ENCODE measurements around the gene NSUN6.

The NSUN6 gene

GRCh38 chr10:18675086-18675801 is 23.9 kb upstream of the NSUN6 start:
- H3K27me3 Mint-ChIP-seq (ENCODE audit: low read depth) = no peaks in the 10 kb centered on the region
- no peak overlapping the region for H3K27ac Mint-ChIP-seq
- no peak overlapping the region for H3K4me3 Mint-ChIP-seq
- no peaks in the 10 kb centered on the region for H3K9me3 Mint-ChIP-seq
- peaks cover 40% of the 10 kb centered on the region for H3K36me3 Mint-ChIP-seq (ENCODE audit: low read depth)
- DNase-seq (ENCODE audit: low spot score) = no peak
- peaks cover 2% of the 10 kb centered on the region for H3K4me1 Mint-ChIP-seq (ENCODE audit: low read depth)

DNA sequence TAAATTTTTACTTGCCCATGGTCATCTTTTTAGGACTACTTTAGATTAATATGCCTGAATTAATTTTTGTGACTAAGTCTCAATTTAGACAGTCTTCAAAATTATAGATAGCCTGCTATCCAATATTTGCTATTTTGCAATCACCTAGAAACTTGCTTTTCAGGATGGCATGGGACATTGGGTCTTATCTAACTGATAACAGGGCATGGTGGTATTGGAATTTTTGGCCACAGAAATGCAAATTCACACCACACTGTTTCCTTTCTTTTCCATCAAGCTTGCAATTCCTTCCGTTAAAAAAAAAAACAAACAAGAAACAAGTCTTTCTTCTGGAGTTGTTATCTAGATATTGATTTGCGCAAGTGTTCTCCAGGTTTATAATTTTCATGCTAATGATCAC is 16.6 kb upstream of the NSUN6 start:
- no peaks in the 10 kb centered on the region for H3K27me3 Mint-ChIP-seq (ENCODE audit: low read depth)
- no peaks in the 10 kb centered on the region for H3K9me3 Mint-ChIP-seq
- no peak overlapping the region for H3K4me3 Mint-ChIP-seq
- peaks cover 37% of the 10 kb centered on the region for H3K36me3 Mint-ChIP-seq (ENCODE audit: low read depth)
- no peak overlapping the region for H3K27ac Mint-ChIP-seq
- no peak for DNase-seq (ENCODE audit: low spot score)
- peaks cover 25% of the 10 kb centered on the region for H3K4me1 Mint-ChIP-seq (ENCODE audit: low read depth)

GRCh38 chr10:18666810-18667209 is 15.4 kb upstream of the NSUN6 start:
- peaks cover 40% of the 10 kb centered on the region for H3K36me3 Mint-ChIP-seq (ENCODE audit: low read depth)
- no peaks in the 10 kb centered on the region for H3K27me3 Mint-ChIP-seq (ENCODE audit: low read depth)
- no peak overlapping the region for H3K27ac Mint-ChIP-seq
- peaks cover 27% of the 10 kb centered on the region for H3K4me1 Mint-ChIP-seq (ENCODE audit: low read depth)
- no peak overlapping the region for H3K4me3 Mint-ChIP-seq
- no peaks in the 10 kb centered on the region for H3K9me3 Mint-ChIP-seq
- DNase-seq (ENCODE audit: low spot score) = no peak

DNA sequence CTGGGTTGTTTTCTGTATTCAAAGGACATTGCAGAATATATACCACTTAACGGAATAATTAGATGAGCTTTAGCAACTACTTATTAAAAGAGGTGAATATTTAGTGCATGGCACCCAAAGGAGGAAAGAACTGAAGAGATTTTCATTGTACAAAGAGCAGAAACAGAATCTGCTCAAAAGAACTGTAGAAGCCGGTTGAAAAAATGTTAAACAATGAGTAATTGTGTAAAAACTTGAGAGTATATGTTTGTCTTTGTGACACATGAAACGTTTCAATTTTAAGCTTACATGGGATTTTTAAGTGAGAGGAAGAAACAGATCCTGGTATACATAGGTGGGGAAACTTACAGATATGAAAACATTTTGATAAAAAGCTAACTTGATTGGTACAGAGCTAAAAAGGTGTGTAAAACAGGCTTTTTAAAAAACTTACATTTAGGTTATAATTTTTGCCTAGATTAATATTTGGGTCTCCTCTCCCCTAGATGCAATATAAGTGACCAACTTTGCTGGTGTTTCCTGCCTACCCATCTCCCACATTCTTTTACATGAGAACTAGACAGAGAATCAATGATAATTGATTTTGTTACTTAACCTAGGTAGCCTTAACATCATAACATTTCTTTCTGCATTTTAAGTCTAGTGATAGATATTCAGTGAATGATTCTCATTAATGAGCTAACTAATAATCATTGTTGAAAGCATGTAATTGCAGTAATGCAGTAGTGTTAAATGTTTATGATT is 14.6 kb upstream of the NSUN6 start:
- DNase-seq (ENCODE audit: low spot score) = no peak
- Mint-ChIP-seq H3K4me1 (ENCODE audit: low read depth) (peaks cover 35% of the 10 kb centered on the region), H3K4me3 (no peak overlapping the region), H3K27ac (peak overlapping the region; percentile 17), H3K36me3 (ENCODE audit: low read depth) (peaks cover 41% of the 10 kb centered on the region), H3K27me3 (ENCODE audit: low read depth) (no peaks in the 10 kb centered on the region), H3K9me3 (no peaks in the 10 kb centered on the region)

DNA sequence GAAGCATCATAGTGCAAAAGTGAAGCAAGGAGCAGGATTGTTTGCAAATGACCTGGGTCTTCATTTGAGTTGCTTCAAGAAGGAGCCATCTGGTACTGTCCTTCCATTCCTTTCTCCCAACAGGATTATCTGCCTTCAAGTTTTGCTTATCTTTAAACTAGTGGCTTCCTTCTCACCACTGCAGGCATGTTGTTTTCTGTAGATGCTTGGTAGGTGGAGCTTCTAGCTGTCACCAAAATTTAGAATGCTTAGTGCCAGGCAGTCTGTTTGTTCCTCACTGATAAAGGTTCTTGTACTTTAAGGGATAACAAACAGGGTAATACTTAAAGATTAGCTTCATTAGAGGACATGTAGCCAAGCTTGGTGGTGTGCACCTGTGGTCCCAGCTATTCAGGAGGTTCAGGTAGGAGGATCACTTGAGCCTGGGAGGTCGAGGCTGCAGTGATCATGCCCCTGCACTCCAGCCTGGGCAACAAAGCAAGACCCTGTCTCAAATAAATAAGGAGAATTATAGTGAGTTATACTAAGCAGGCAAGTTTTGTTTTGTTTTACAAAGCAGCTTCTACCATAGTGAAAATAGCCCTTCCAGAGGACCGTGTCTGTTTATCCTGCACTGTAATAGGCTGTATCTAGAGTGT is 13.6 kb upstream of the NSUN6 start:
- H3K27me3 Mint-ChIP-seq (ENCODE audit: low read depth) = no peaks in the 10 kb centered on the region
- no peak overlapping the region for H3K4me3 Mint-ChIP-seq
- no peak for DNase-seq (ENCODE audit: low spot score)
- peaks cover 35% of the 10 kb centered on the region for H3K4me1 Mint-ChIP-seq (ENCODE audit: low read depth)
- H3K9me3 Mint-ChIP-seq = no peaks in the 10 kb centered on the region
- H3K36me3 Mint-ChIP-seq (ENCODE audit: low read depth) = peaks cover 37% of the 10 kb centered on the region
- no peak overlapping the region for H3K27ac Mint-ChIP-seq

DNA sequence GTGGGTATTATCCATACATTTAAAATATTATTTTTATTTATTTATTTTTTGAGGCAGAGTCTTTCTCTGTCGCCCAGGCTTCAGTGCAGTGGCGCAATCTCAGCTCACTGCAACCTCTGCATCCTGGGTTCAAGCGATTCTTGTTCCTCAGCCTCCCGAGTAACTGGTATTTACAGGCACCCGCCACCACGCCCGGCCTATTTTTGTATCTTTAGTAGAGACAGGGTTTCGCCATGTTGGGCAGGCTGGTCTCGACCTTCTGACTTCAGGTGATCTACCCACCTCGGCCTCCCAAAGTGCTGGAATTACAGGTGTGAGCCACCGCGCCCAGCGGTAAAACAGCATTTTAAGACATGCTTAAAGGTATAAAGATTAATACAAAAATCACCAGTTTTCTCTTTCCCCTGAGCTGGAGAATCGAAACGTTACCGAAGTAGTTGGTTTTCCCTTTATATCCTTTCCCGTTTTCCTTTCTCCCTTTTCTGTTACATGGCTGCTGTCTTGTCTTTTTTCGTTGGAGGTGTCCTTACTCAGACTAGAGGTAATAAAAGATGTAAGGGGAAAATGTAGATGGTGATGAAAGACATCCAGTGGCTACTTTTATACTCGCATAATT is 9.5 kb upstream of the NSUN6 start:
- Mint-ChIP-seq H3K4me3 (peak overlapping the region; percentile 81), H3K9me3 (no peaks in the 10 kb centered on the region), H3K27me3 (ENCODE audit: low read depth) (no peaks in the 10 kb centered on the region), H3K27ac (peak overlapping the region; percentile 41), H3K36me3 (ENCODE audit: low read depth) (peaks cover 24% of the 10 kb centered on the region), H3K4me1 (ENCODE audit: low read depth) (peaks cover 34% of the 10 kb centered on the region)
- DNase-seq (ENCODE audit: low spot score) = no peak

GRCh38 chr10:18659819-18660535 is 8.6 kb upstream of the NSUN6 start:
- H3K27me3 Mint-ChIP-seq (ENCODE audit: low read depth) = no peaks in the 10 kb centered on the region
- peaks cover 28% of the 10 kb centered on the region for H3K4me1 Mint-ChIP-seq (ENCODE audit: low read depth)
- H3K9me3 Mint-ChIP-seq = no peaks in the 10 kb centered on the region
- peaks cover 24% of the 10 kb centered on the region for H3K36me3 Mint-ChIP-seq (ENCODE audit: low read depth)
- peak overlapping the region; percentile 99 for H3K4me3 Mint-ChIP-seq
- DNase-seq (ENCODE audit: low spot score) = no peak
- peak overlapping the region; percentile 99 for H3K27ac Mint-ChIP-seq

DNA sequence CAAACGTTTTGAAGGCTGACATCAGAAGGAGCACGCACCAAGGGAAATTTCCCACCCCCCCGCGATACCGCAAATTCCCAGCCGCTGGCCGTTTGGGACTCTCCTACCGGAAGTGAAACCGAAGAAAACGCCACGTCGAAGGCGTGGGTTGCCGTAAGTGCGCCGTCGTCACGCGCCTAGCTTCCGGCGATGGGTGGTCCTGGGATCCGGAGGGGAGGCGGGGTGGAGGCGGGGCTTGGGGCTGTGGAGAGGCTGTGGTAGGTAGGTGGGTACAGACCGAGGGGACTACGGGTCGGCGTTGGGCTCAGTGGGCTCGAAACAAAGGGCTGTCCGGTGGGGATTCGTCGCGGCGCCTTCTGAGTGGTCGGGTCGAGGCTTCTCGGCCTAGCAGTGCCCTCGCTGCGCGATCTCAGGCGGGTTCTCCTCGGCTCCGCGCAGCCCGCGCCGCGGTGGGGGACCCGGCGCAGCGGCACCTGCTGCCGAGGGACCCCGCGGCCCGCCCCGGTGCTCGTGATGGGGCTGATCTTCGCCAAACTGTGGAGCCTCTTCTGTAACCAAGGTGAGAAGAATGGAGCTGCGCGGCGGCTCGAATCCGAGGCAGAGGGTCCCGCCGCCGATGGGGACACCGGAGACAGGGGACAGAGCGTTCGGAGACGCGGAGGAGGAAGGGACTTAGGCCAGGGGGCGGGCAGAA is 7.9 kb upstream of the NSUN6 start, which contains the start of gene ARL5B:
Gene ARL5B (plus strand): TSS at position 307 of the 694 bp plus-strand sequence. CDS start 207 bp downstream, at position 514.
- Mint-ChIP-seq H3K27ac (peak within 1 kb of the TSS; percentile 99), H3K27me3 (ENCODE audit: low read depth) (no peaks in the 10 kb centered on the region), H3K4me3 (peak within 1 kb of the TSS; percentile 99), H3K4me1 (ENCODE audit: low read depth) (peaks cover 25% of the 10 kb centered on the region), H3K9me3 (no peaks in the 10 kb centered on the region), H3K36me3 (ENCODE audit: low read depth) (peaks cover 25% of the 10 kb centered on the region)
- DNase-seq (ENCODE audit: low spot score) = peak; percentile 96

- peaks cover 23% of the 10 kb centered on the region for H3K36me3 Mint-ChIP-seq (ENCODE audit: low read depth)
- H3K27me3 Mint-ChIP-seq (ENCODE audit: low read depth) = no peaks in the 10 kb centered on the region
- peak overlapping the region; percentile 99 for H3K27ac Mint-ChIP-seq
- H3K4me1 Mint-ChIP-seq (ENCODE audit: low read depth) = peaks cover 22% of the 10 kb centered on the region
- no peaks in the 10 kb centered on the region for H3K9me3 Mint-ChIP-seq
- peak overlapping the region; percentile 99 for H3K4me3 Mint-ChIP-seq
- peak; percentile 9 for DNase-seq (ENCODE audit: low spot score)
Measured at GRCh38 chr10:18658271-18659124, 7.1 kb upstream of the NSUN6 start.

- H3K4me3 Mint-ChIP-seq = no peak overlapping the region
- H3K27ac Mint-ChIP-seq = no peak overlapping the region
- peaks cover 23% of the 10 kb centered on the region for H3K36me3 Mint-ChIP-seq (ENCODE audit: low read depth)
- H3K27me3 Mint-ChIP-seq (ENCODE audit: low read depth) = no peaks in the 10 kb centered on the region
- H3K9me3 Mint-ChIP-seq = no peaks in the 10 kb centered on the region
- peaks cover 23% of the 10 kb centered on the region for H3K4me1 Mint-ChIP-seq (ENCODE audit: low read depth)
- DNase-seq (ENCODE audit: low spot score) = no peak
Measured at GRCh38 chr10:18656724-18657123, 5.3 kb upstream of the NSUN6 start.

- H3K9me3 Mint-ChIP-seq = no peaks in the 10 kb centered on the region
- H3K27ac Mint-ChIP-seq = no peak overlapping the region
- peaks cover 28% of the 10 kb centered on the region for H3K4me1 Mint-ChIP-seq (ENCODE audit: low read depth)
- H3K27me3 Mint-ChIP-seq (ENCODE audit: low read depth) = no peaks in the 10 kb centered on the region
- peaks cover 16% of the 10 kb centered on the region for H3K36me3 Mint-ChIP-seq (ENCODE audit: low read depth)
- no peak for DNase-seq (ENCODE audit: low spot score)
- no peak overlapping the region for H3K4me3 Mint-ChIP-seq
Measured at GRCh38 chr10:18653112-18653511, 1.7 kb upstream of the NSUN6 start.

- peak overlapping the region; percentile 97 for H3K4me3 Mint-ChIP-seq
- no peaks in the 10 kb centered on the region for H3K27me3 Mint-ChIP-seq (ENCODE audit: low read depth)
- H3K27ac Mint-ChIP-seq = peak overlapping the region; percentile 99
- no peak for DNase-seq (ENCODE audit: low spot score)
- H3K9me3 Mint-ChIP-seq = no peaks in the 10 kb centered on the region
- H3K4me1 Mint-ChIP-seq (ENCODE audit: low read depth) = peaks cover 31% of the 10 kb centered on the region
- H3K36me3 Mint-ChIP-seq (ENCODE audit: low read depth) = peaks cover 21% of the 10 kb centered on the region
Measured at GRCh38 chr10:18650404-18650997, 886 bp downstream of the NSUN6 start.

All from T-helper 2 cell treated with Interferon-gamma antibody and Interleukin-4, amounts not matched to agents 5 μg/mL and 100 μg/mL, for 36 hours (primary cell).